Measurements from ENCODE around the gene KRTAP10-1.

DNA sequence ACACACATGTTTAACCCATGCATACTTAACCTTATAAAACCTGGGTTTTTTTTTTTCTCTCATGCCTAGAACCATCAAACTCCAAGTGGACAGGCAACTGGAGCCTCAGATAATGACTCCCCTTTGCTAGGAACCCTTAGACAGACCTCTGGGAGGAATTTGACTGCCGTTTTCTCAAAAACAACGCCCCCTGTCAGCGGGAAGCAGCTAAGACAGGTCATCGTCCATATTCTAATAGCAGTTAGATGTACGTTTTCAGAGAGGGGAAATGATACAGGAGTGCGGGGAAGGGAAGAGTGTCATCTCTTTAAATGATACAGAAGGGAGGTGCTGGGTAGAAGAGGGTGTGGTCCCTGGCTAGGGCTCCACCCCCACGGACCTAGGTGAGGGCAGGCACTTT is 50.0 kb downstream of the KRTAP10-1 start:
- TF ChIP-seq, protein P1, sequence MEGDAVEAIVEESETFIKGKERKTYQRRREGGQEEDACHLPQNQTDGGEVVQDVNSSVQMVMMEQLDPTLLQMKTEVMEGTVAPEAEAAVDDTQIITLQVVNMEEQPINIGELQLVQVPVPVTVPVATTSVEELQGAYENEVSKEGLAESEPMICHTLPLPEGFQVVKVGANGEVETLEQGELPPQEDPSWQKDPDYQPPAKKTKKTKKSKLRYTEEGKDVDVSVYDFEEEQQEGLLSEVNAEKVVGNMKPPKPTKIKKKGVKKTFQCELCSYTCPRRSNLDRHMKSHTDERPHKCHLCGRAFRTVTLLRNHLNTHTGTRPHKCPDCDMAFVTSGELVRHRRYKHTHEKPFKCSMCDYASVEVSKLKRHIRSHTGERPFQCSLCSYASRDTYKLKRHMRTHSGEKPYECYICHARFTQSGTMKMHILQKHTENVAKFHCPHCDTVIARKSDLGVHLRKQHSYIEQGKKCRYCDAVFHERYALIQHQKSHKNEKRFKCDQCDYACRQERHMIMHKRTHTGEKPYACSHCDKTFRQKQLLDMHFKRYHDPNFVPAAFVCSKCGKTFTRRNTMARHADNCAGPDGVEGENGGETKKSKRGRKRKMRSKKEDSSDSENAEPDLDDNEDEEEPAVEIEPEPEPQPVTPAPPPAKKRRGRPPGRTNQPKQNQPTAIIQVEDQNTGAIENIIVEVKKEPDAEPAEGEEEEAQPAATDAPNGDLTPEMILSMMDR (IDR thresholded peaks at IDR 0.05 in 4 of 5, conservative IDR thresholded peaks at IDR 0.05 in 1 of 5), result no peak
- TF ChIP-seq POLR2A (IDR thresholded peaks at IDR 0.05), result no peak
